UCSD-AML1 (cell line): ENCODE measurements around the gene RPTOR.

Experiments
- DNase-seq: peaks from one replicate; lab custom pipeline; 2025; ENCODE audit not compliant: unreplicated experiment; lab: John Stamatoyannopoulos, UW

The RPTOR gene

DNA sequence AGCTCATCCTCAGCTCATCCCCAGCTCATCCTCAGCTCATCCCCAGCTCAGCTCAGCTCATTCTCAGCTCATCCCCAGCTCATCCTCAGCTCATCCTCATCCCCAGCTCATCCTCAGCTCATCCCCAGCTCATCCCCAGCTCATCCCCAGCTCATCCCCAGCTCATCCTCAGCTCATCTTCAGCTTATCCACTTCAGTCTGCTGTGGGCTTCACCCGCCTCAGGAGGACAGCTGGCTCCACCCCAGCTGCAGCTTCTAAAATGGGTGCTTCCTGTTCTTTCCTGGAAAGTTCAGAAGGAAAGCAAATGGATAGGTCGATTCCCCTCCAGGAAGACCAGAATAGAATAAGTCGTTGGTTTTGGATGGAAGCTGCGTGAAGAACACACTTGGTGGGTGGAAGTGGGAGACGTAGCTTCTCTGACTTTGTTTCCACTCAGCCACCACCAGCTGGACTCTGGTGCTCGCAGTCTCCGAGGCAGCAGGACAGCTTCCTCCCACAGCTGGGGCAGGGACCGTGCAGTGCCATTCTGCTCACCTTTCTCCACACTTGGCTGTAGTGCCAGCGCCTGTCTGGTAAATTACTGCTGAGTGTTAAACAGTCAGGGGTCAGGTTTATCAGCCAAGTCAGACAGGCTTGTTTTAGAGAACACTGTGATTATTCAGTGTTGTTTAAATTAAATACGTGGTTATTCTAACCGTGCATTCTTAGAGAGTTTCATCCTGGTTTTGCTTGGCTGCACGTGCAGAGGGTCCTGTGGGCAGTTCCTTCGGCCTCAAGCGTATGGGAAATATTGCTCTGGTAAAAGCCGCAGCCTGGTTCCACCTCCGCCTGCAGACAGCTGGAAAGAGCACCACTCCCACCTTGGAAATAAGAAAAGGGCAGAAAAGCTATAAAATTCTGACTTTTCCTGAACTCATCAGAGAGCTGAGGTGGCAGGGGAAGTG lies 386.0 kb downstream of the RPTOR start:
- no peak for DNase-seq

DNA sequence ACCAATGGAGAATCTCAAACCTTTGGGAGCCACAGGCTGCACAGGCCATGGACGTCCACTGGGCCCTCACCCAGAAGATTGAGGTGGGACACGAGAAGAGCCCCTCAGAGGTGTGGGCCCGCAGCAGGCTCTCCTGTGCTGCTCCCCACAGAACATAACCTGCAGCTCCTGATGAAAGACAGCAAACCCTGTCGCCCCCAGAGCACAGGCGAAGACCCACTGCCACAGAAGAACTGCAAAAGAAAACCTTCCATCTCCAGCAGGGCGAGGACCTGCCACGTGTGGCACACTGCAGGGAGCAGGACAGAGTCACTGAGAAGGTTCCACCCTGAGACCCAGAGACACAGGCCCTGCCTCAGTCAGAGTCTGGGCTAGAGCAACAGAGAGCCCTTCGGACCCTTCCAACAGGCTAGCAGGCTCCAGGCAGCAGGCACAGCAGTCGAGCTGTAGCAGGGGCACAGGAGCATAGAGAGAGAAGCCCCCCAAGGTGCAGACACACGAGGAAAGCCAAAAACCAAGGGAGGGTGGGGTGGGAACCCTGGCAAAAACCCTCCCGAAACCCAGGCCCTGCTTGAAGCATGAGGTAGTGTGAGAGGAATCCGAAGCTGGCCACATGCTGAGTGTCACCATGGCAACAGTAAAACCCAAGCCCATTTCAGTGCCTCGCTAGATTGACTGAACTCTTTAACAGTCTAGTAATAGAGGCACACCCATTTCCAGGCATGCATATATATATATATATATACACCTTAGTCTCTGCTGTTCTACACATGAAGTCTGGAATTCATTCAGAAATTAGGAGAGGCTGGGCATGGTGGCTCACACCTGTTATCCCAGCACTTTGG lies 387.0 kb downstream of the RPTOR start:
- no peak for DNase-seq

DNA sequence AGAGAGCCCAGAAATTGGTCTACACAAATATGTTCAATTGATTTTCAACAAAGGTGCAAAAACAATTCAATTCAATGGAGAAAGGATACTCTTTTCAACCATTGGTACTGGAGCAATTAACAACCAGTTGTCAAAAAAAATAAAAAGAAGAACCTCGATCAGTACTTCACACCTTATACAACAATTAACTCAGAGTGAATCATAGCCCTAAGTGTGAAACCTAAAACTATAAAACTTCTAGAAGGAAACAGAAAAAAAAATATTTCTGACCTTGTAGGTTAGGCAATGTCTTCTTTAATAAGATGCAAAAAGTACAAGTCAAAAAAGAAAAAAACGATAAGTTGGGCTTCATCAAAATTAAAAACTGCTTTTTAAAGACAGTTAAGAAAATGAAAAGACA lies 390.9 kb downstream of the RPTOR start:
- no peak for DNase-seq

DNA sequence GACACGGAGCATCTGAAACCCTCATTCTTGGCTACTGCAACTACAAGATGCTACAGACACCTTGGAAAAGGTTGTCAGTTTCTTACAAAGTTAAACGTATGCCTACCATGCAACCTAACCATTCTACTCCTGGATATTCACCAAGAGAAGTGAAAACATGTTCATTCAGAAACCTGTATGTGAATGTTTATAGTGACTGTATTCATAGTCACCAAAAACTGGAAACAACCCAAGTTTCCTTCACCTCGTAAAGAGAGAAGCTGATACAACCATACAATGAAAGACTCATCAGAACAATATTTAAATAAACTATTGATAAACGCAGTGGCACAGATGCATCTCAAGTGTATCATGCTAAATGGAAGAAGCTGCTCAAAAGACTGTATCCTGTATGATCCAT lies 391.6 kb downstream of the RPTOR start:
- no peak for DNase-seq

DNA sequence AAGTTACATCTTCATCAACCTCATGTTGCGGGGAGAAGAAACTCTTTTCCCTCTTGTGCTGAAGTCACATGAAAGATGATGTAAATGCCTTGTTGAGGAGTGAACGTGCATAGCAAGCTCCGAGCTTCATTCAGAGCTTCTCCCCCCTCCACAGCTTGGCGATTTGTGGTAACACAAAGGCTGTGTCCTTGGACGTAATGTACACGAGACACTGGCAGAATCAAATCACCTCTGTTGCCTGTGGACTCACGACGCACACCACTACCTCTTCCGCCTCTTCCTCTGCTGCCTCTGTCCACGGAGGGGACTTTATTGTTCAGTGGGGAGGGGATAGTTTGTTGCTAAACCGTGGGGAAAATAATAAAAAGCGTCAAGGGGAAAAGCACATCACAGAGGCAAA lies 392.1 kb downstream of the RPTOR start:
- DNase-seq: no peak

DNA sequence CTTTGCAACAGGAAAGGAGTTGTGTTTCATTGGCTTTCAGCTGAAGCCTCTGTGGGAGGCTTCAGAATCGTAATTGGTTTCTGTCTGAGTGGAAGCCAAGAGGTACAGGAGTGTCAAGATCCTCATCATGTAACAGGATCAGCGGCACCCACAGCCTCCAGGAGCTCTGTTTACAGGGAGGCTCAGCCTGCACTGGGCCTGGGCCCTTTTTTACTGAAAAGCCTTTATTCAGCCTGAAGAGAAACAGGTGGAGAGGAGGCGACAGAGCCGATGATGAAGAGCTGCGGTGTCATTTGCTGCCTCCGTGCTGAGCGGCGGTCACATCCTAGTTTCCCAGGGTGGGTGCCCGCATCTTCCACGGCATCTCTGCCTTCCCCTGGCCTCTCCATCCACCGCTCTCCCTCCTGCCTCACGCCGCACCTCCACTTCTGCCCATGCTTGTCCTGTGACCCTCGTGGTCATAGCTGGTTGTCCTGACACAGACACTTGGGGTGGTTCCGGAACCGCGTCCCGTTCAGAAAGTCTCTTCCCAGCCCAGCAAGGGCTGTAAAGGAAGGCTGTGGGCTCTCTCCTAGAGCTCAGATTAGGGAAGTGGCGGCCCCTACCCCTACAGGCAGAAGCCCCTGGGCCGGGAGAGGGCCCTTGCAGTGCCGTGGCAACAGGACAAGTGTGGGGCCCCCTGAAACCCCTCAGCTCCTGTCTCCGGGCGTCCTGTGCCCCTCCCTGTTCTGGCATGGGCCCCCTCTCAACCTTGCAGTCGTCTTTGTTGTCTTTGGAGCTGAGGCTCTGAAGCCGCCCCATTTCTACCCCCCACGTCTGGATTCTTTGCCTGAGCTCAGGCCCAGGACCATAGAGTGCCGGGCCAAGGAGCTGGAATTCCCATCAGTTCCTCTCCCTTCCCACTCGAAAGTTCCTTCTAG lies 393.1 kb downstream of the RPTOR start:
- no peak for DNase-seq

DNA sequence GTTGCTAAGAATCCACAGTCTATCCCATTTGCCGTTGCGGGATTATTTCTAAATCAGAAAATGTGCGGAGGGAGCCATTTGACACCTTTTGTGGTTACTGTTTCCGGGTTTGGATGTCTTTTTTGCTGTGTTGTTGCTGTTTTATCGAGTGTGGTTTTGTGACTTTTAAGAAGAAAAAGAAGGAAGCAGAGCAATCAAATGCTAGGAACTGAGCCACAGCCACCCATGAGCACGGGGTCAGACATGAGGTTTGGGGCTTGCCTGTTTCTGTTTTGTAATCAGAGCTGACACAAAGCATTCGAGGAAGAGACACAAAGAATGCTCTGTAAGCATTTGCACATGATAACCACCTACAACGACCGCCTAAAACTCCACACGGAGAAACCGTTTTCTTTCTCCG lies 393.9 kb downstream of the RPTOR start:
- DNase-seq: peak; percentile 24

DNA sequence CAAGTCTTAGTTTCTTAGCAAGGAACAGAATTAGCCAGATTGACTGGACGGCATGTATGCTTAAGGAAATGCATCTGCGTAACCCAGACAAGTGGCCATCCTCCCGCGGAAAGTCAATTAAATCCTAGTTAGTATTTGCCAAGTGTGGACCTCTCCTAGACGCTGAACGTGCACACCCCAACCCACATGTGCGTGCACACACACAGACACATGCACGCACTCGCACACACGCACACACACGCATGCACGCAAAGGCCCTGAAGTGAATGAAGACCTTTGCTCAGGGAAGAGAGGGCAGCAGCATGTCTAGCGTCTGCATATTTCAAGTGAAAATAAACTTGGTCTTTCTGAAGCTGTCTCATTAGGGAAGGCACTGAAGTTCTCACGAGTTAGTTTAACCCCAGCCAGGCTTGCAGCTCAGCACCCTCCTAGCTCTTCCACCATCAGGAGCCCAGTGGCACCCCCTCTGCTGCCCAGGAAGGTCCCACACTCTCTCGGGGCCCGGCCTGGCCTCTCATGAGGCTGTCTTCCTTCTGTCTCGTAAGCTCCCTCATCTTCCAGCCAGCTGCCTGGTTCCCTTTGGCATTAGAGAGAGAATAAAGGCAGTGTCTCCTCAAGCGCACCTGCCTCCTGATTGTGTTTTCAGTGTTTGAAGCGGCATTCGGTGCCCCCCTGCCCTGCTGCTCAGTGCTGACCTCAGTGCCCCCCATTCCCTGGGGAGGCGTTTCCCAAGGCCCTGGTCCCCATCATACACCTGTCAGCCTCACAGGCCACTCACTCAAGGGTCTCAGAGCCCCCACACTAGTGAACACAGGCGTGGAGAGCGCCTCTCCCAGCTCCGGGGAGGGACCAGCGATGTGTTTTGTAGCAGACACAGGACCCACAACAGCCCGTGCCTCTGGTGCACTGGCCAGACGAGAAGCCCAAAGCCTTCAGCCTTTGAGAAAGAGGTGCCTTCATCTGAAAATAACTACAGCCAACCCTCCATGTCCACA lies 394.8 kb downstream of the RPTOR start:
- no peak for DNase-seq

DNA sequence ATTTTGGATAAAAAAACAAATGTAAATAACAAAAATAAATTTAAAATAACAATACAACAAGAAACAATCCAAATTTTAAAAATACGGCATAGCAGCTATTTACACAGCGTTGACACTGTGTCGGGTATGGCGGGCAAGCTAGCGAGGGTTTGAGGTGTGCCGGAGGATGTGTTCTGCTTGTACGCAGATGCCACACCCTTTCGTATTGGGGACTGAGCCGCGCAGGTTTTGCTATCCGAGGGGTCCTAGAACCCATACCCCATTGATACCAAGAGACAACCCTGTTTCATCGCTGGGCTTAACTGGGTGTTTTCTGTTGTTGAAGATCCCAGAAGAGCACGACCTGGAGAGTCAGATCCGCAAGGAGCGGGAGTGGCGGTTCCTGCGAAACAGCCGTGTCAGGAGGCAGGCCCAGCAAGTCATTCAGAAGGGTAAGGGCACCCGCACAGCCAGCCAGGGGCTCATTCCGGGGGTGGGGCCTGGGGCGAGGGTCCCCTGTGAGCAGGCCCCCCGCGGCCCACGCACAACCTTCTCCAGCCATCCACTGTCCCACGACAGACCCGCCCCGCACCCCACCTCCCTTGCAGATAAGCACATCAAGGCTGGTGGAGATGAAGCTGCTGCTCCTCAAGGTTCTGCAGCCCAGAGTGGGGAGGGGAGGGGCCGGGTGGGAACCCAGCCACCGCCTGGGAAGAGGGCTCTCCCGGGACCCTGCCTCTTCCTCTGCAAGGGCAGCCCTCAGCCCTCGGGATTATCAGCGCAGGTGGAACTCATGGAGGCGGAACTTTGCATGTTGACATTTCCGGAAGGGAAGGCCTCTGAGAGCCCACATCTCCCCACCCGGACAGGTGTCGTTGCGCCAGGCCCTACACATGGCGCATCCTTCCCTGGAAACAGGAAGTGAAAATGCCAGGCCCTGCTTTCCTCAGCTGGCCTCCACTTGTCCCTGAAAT lies 395.8 kb downstream of the RPTOR start:
- DNase-seq: no peak

DNA sequence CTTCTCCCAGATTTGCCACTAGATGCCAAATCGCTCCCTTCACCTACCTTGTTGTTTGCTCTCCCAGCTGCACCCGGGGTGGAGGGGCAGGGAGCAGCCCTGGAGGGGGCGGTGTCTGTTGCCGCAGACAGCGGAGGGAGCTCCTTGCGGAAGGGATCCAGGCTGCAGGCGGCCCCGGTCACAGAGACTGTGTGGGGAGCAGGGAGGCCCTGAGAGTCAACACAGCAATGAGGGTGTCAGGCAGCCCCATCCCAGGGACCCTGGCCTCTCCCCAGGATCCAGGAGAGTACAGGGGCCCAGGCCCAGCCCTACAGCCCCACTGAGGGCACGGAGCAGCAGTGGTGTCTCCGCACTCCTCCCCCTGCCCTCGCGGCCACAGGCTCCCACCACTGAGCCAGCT lies 396.5 kb downstream of the RPTOR start:
- DNase-seq: no peak

DNA sequence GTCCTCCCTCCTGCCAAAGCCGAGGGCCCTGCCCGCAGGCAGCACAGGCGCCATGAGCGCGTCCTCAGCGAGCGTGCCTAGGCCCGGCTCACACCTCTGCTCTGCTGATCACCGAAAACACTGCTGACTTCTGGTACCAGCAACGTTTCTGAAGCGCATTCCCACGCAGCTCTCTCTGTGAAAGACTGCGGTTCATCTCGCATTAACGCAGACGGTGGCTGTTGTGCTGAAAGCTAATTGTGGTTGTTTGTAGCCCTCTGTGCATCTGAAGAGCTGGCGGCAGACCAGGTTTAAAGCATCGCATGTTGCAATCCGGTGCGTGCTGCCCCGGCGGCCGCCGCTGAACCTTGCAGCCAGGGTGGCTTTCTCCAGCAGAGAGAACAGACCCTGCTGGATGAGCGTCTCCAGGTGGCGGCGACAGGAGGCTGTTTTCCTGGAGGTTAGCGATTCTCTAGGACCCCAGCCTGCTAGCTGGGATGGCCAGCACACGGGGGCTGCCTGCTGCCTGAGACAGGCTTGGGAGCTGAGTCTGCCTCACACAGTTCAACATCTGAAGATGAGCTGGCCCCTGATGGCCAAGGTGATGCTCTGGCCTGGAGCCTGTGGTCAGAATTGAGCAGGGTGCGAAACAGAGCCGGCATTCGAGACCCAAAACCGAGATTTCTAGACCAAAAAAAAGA lies 397.2 kb downstream of the RPTOR start:
- DNase-seq: no peak

DNA sequence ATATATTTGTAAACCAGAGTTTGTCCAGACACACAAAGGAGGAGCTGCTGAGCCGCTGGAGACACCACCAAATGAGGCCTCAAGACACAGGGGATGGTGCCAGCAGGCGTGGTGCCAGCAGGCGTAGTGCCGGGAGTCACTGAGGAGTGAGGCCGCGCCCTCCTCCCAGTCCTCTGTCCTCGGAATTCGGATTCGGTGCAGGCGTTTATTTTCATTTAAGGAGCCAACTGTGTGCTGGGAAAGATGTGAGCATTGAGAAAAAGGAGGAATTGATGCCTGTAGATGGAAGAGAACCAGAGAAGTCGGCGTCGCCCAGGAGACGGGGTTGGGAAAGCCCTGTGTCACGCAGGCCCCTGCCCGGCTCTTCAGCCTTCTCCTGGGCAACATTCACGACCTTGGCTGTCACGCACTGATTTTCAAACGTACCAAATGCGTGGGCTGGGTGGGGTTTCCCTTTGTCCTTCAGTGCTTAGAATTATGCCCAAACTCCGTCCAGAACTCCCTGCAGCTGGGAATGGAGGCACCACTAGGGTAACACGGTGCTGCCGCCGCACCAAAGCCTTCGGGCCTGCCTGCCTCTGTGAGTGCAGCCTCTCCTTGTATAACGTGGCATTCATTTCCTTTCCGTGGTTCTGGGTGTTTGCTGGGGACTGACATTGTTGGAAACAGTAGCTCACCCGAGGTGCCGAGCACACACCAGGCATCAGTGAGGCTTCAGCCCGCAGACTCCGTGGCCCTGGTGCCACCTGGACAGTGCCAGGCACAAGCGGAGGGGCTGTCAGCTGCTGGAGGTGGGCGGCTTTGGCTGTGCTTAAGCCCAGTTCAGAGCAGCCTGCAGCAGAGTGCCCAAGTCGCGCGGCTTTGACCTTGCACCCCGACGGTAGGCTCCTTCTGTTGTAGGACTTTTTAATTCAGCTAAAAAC lies 398.0 kb downstream of the RPTOR start:
- no peak for DNase-seq

DNA sequence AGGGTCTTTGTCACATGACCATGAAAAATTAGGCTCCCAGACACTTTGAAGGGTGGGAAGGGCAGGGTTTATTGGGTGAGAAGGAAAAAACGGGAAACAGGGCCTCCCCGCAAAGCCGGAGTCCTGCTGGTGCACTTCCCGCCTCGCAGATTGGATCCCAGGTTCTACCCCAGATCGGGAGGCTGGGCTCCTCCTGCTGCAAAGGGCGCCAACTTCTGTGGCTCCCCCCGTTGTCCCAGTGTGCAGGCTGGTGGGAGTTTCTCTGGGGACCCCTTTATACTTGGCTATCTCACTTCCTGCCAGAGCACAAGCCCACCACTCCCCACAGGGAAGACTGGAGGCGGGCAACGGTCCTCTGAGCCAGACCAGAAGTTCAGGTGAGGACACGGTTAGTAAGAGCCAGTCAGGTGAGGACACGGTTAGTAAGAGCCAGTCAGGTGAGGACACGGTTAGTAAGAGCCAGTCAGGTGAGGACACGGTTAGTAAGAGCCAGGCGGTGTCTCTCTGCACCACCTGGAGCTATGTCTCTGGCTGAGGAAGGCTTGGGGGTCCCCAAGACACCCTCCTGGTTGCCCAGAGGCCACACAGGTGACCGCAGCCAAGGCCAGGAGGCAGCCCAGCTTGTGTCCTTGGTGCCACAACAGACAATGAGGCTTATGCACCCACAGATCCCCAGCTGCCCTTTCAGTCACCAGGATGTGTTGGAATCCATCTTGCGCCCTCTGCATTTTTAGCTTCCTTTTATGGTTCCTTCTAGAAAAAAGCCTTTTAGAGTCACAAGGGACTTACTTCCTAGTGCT lies 398.9 kb downstream of the RPTOR start:
- no peak for DNase-seq

DNA sequence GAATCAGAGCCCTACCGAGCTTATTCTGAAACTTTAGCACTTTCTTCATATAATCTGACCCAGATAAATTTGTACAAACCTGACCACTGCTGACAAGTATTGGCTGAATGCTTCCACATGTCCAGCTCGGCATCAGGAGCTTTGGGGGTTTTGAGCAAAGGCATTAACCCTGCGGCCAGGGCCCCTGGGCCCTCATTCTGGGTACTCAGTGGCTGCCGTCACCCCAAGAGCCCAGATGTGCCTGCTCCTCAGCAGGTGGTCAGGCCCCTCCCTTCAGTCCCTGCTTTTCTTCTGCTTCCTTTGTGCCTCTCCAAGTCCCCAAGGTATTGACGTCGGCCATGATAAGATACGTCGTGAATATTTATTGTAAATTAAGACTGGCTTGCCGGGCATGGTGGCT lies 399.7 kb downstream of the RPTOR start:
- DNase-seq: no peak

DNA sequence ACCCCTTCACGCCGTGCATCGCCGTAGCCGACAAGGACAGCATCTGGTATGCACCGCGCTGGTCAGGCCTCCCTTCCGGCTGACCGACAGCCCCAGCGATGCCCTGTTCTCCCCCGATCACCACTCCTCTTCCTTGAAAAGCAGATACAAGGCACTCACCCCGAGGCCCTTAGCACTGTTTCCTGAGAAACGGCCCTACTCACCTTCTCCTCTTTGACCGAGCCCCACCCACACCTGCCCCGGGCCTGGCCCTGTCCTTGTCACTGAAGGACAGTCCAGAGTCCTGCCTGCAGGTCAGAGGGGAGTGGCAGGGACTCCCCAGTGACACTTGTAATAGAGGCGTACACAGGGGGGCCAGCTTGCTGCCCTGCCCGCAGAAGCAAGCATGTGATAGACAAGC lies 401.1 kb downstream of the RPTOR start:
- DNase-seq: no peak

DNA sequence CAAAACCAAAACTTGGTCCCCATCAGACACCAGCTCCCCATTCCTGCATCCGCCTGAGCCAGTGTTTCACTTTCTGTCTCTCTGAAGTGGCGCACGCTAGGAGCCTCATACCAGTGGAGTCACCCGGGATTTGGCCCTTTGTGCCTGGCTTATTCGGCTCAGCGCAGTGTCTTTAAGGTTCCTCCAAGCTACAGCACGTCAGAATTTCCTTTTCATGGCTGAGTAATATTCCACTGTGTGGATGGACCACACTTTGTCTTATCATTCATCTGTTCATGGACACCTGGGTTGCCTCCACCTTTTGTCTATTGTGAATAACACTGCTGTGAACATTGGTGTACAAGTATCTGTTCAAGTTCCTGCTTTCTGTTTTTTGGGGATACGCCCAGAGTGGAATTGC lies 401.8 kb downstream of the RPTOR start:
- DNase-seq: no peak
